Nephron (organoid): ENCODE results near the gene TP53BP2.

Source experiments
- H3K27ac Mint-ChIP-seq, 3 experiments: 2 replicates each; pipeline ENCODE4 v1.8.0; 2020; ENCODE audit warnings: mixed read lengths in 3 of 3, mild to moderate bottlenecking in 2 of 3, moderate library complexity in 1 of 3
- H3K27me3 Mint-ChIP-seq: 2 replicates; pipeline ENCODE4 v1.8.0; 2021; ENCODE audit warnings: low read depth, mild to moderate bottlenecking, moderate library complexity, mixed read lengths
- H3K36me3 Mint-ChIP-seq: 2 replicates; pipeline ENCODE4 v1.8.0; 2020; ENCODE audit warnings: low read depth, mixed read lengths
- H3K4me1 Mint-ChIP-seq: 2 replicates; pipeline ENCODE4 v1.8.0; 2020; ENCODE audit warnings: mixed read lengths
- H3K4me3 Mint-ChIP-seq, 3 experiments: 2 replicates each; pipeline ENCODE4 v1.8.0; 2020; ENCODE audit warnings: mild to moderate bottlenecking in 3 of 3, mixed read lengths in 3 of 3, moderate library complexity in 2 of 3
- H3K9me3 Mint-ChIP-seq: 2 replicates; pipeline ENCODE4 v1.8.0; 2020; ENCODE audit warnings: mixed read lengths
- CTCF ChIP-seq, 3 experiments: fragments of 200-600 bp; sonication (generic); IDR thresholded peaks; one replicate each; pipeline ENCODE4 v1.5.0; 2021; ENCODE audit warnings: antibody characterized with exemption in 3 of 3; ENCODE audit not compliant: unreplicated experiment in 3 of 3

TP53BP2 gene

GRCh38 chr1:223828162-223828848 lies 17.4 kb downstream of the TP53BP2 start:
- Mint-ChIP-seq H3K4me3 (no peak overlapping the region), H3K4me1 (peaks cover 40% of the 10 kb centered on the region), H3K27ac (no peak overlapping the region), H3K36me3 (peaks cover 5% of the 10 kb centered on the region), H3K9me3 (no peaks in the 10 kb centered on the region), H3K27me3 (no peaks in the 10 kb centered on the region)
- TF ChIP-seq CTCF (IDR thresholded peaks at IDR 0.05; ENCODE audit: unreplicated experiment in 3 of 3), result no peak

GRCh38 chr1:223827193-223827663 lies 18.5 kb downstream of the TP53BP2 start:
- no peak overlapping the region for H3K27ac Mint-ChIP-seq
- no peaks in the 10 kb centered on the region for H3K9me3 Mint-ChIP-seq
- H3K4me3 Mint-ChIP-seq, result no peak overlapping the region
- peaks cover 34% of the 10 kb centered on the region for H3K4me1 Mint-ChIP-seq
- TF ChIP-seq CTCF (IDR thresholded peaks at IDR 0.05; ENCODE audit: unreplicated experiment in 3 of 3), result no peak
- H3K27me3 Mint-ChIP-seq, result no peaks in the 10 kb centered on the region
- peaks cover 5% of the 10 kb centered on the region for H3K36me3 Mint-ChIP-seq

GRCh38 chr1:223825767-223826748 lies 19.7 kb downstream of the TP53BP2 start:
- TF ChIP-seq CTCF (IDR thresholded peaks at IDR 0.05; ENCODE audit: unreplicated experiment in 3 of 3), result no peak
- Mint-ChIP-seq H3K9me3 (no peaks in the 10 kb centered on the region), H3K36me3 (peaks cover 9% of the 10 kb centered on the region), H3K4me1 (peaks cover 31% of the 10 kb centered on the region), H3K4me3 (no peak overlapping the region), H3K27ac (no peak overlapping the region), H3K27me3 (no peaks in the 10 kb centered on the region)

GRCh38 chr1:223824712-223825111 lies 21.0 kb downstream of the TP53BP2 start:
- no peak overlapping the region for H3K4me3 Mint-ChIP-seq
- no peak overlapping the region for H3K27ac Mint-ChIP-seq
- peaks cover 38% of the 10 kb centered on the region for H3K4me1 Mint-ChIP-seq
- TF ChIP-seq CTCF (IDR thresholded peaks at IDR 0.05; ENCODE audit: unreplicated experiment in 3 of 3), result no peak
- H3K27me3 Mint-ChIP-seq, result no peaks in the 10 kb centered on the region
- peaks cover 23% of the 10 kb centered on the region for H3K36me3 Mint-ChIP-seq
- H3K9me3 Mint-ChIP-seq, result no peaks in the 10 kb centered on the region

- H3K27ac Mint-ChIP-seq, result no peak overlapping the region
- H3K4me1 Mint-ChIP-seq, result peaks cover 35% of the 10 kb centered on the region
- peaks cover 27% of the 10 kb centered on the region for H3K36me3 Mint-ChIP-seq
- TF ChIP-seq CTCF (IDR thresholded peaks at IDR 0.05; ENCODE audit: unreplicated experiment in 3 of 3), result no peak
- no peaks in the 10 kb centered on the region for H3K9me3 Mint-ChIP-seq
- no peak overlapping the region for H3K4me3 Mint-ChIP-seq
- H3K27me3 Mint-ChIP-seq, result no peaks in the 10 kb centered on the region
These were observed 21.5 kb downstream of the TP53BP2 start for GRCh38 chr1:223824287-223824686.
